Measurements from ENCODE around the gene TPPP2.
A peak's percentile ranks its signal among the peaks of the same experiment; 100 is the strongest.

TPPP2 gene

GRCh38 chr14:20989471-20989786, 40.6 kb upstream of the TPPP2 start:
- TF ChIP-seq POLR2AphosphoS5 (IDR thresholded peaks at IDR 0.05; ENCODE audit: low read depth, low read length) (no peak), SIN3A (IDR thresholded peaks at IDR 0.05; ENCODE audit: borderline replicate concordance, insufficient read depth, low read length) (no peak)

- no peak for TF ChIP-seq REST (IDR thresholded peaks at IDR 0.05; ENCODE audit: insufficient read depth in 1 of 2, low read depth in 2 of 2, low read length in 2 of 2)
- no peak for TF ChIP-seq SIN3A (IDR thresholded peaks at IDR 0.05; ENCODE audit: borderline replicate concordance, insufficient read depth, low read length)
- TF ChIP-seq TAF1 (IDR thresholded peaks at IDR 0.05; ENCODE audit: borderline replicate concordance, insufficient read depth, low read length), result no peak
- TF ChIP-seq POLR2AphosphoS5 (IDR thresholded peaks at IDR 0.05; ENCODE audit: low read depth, low read length), result peak; percentile 63
- no peak for TF ChIP-seq FOXP2 (optimal IDR thresholded peaks at IDR 0.05; ENCODE audit: borderline replicate concordance, extremely low read depth, extremely low read length, insufficient read depth)
Observed at GRCh38 chr14:20989787-20990600, 40.0 kb upstream of the TPPP2 start, which contains the start of gene METTL17. METTL17 (plus strand) TSS chr14:20989980; CDS start chr14:20990003, 23 bp downstream.

GRCh38 chr14:20996521-20996920, 33.5 kb upstream of the TPPP2 start:
- TF ChIP-seq POLR2AphosphoS5 (IDR thresholded peaks at IDR 0.05; ENCODE audit: low read depth, low read length), result no peak
- no peak for TF ChIP-seq TAF1 (IDR thresholded peaks at IDR 0.05; ENCODE audit: borderline replicate concordance, insufficient read depth, low read length)
- TF ChIP-seq SIN3A (IDR thresholded peaks at IDR 0.05; ENCODE audit: borderline replicate concordance, insufficient read depth, low read length), result no peak
- TF ChIP-seq FOXP2 (optimal IDR thresholded peaks at IDR 0.05; ENCODE audit: borderline replicate concordance, extremely low read depth, extremely low read length, insufficient read depth), result no peak
- no peak for TF ChIP-seq REST (IDR thresholded peaks at IDR 0.05; ENCODE audit: insufficient read depth in 1 of 2, low read depth in 2 of 2, low read length in 2 of 2)

- no peak for TF ChIP-seq POLR2AphosphoS5 (IDR thresholded peaks at IDR 0.05; ENCODE audit: low read depth, low read length)
- TF ChIP-seq SIN3A (IDR thresholded peaks at IDR 0.05; ENCODE audit: borderline replicate concordance, insufficient read depth, low read length), result no peak
- TF ChIP-seq TAF1 (IDR thresholded peaks at IDR 0.05; ENCODE audit: borderline replicate concordance, insufficient read depth, low read length), result no peak
- no peak for TF ChIP-seq FOXP2 (optimal IDR thresholded peaks at IDR 0.05; ENCODE audit: borderline replicate concordance, extremely low read depth, extremely low read length, insufficient read depth)
- no peak for TF ChIP-seq REST (IDR thresholded peaks at IDR 0.05; ENCODE audit: insufficient read depth in 1 of 2, low read depth in 2 of 2, low read length in 2 of 2)
Observed at GRCh38 chr14:20997115-20997514, 32.9 kb upstream of the TPPP2 start.

- TF ChIP-seq POLR2AphosphoS5 (IDR thresholded peaks at IDR 0.05; ENCODE audit: low read depth, low read length), result no peak
- TF ChIP-seq TAF1 (IDR thresholded peaks at IDR 0.05; ENCODE audit: borderline replicate concordance, insufficient read depth, low read length), result no peak
- no peak for TF ChIP-seq SIN3A (IDR thresholded peaks at IDR 0.05; ENCODE audit: borderline replicate concordance, insufficient read depth, low read length)
- no peak for TF ChIP-seq REST (IDR thresholded peaks at IDR 0.05; ENCODE audit: insufficient read depth in 1 of 2, low read depth in 2 of 2, low read length in 2 of 2)
- TF ChIP-seq FOXP2 (optimal IDR thresholded peaks at IDR 0.05; ENCODE audit: borderline replicate concordance, extremely low read depth, extremely low read length, insufficient read depth), result no peak
Observed at GRCh38 chr14:20997564-20997963, 32.5 kb upstream of the TPPP2 start.
